Activated T-cell treated with anti-CD3 and anti-CD28 coated beads, Interleukin-2, amount 50 U/mL, for 72 hours (primary cell): Measurements from ENCODE around the gene MCM10. TPM values are rescaled to one million over a fixed set of nuclear protein-coding genes. Genes with fewer than 3 reads are reported as not detected.

ENCODE experiments used
- ATAC-seq, 2 donors: fragments of 150-1000 bp; cut with Tn5 transposase; replicated peaks in 1 of 2; 2 replicates each; pipeline ENCODE4 v1.10.0; 2021; ENCODE audit warnings: moderate library complexity in 2 of 2, mild to moderate bottlenecking in 1 of 2
- DNase-seq, 2 donors: peaks; one replicate each; pipeline ENCODE4 v3.0.0; 2021 to 2022; ENCODE audit warnings: mixed read lengths in 1 of 2
- H3K27ac Mint-ChIP-seq: one replicate; pipeline ENCODE4 v1.8.0; 2022; ENCODE audit warnings: mild to moderate bottlenecking, moderate library complexity, mixed read lengths
- H3K27me3 Mint-ChIP-seq: one replicate; pipeline ENCODE4 v1.8.0; 2022; ENCODE audit warnings: low read depth, mixed read lengths
- H3K36me3 Mint-ChIP-seq, 2 donors: one replicate each; pipeline ENCODE4 v1.8.0; 2022; ENCODE audit warnings: mixed read lengths in 2 of 2, mild to moderate bottlenecking in 1 of 2; ENCODE audit not compliant: insufficient read depth in 2 of 2
- H3K4me1 Mint-ChIP-seq: one replicate; pipeline ENCODE4 v1.8.0; 2022; ENCODE audit warnings: low read depth, mixed read lengths
- H3K4me3 Mint-ChIP-seq, 2 donors: one replicate each; pipeline ENCODE4 v1.8.0; 2022; ENCODE audit warnings: mild to moderate bottlenecking in 2 of 2, mixed read lengths in 2 of 2, moderate library complexity in 2 of 2
- H3K9me3 Mint-ChIP-seq, 2 donors: one replicate each; pipeline ENCODE4 v1.8.0; 2022; ENCODE audit warnings: mixed read lengths in 2 of 2
- total RNA-seq, 2 donors: library from RNA; stranded (reverse); gene quantifications; one replicate each; pipeline ENCODE4 v1.2.3, GENCODE V29; 2022

MCM10 gene
- total RNA-seq, 2 donors from 2014 or later: 30.6 to 53.2 TPM

DNA sequence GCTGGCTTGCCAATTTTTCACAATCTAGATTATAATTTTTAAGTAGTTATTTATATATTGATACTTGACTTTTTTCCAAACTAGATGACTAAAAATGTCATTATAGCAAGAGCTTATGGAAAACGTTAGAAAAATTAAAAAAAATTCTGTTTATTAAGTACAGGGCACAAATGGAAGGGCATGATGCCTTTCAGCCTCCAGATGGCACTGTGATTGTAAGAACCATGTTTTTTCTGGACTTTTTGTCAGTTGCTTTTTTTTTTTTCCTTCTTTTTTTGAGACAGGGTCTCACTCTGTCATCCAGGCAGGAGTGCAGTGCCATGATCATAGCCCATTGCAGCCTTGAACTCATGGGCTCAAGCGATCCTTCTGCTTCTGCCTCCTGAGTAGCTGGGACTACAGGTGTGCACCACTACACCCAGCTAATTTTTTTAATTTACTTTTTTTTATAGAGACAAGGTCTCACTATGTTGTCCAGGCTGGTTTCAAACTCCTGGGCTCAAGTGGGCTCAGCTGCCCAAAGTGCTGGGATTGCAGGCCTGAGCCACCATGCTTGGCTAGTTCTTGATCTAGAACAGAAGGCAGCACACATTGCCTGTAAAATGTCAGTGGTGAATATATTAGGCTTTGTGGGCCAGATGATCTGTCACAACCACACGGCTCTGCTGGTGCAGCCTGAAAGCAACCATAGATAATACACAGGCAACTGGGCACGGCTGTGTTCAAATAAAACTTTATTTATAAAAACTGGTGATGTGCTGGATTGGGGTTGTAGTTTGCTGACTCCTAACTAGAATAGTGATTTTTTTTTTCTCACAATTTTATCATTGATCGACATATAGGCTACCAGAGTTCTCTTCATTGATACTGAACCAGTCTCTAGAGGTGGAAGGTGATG, 45.4 kb downstream of the MCM10 start:
- Mint-ChIP-seq H3K9me3 (no peaks in the 10 kb centered on the region), H3K27me3 (no peaks in the 10 kb centered on the region), H3K27ac (no peak overlapping the region), H3K4me3 (no peak overlapping the region), H3K36me3 (peaks cover 9 to 33% of the 10 kb centered on the region in 2 donors), H3K4me1 (no peaks in the 10 kb centered on the region)
- DNase-seq: no peak
- no peak for ATAC-seq

GRCh38 chr10:13213163-13213562, 51.8 kb downstream of the MCM10 start:
- Mint-ChIP-seq H3K4me1 (no peaks in the 10 kb centered on the region), H3K27ac (no peak overlapping the region), H3K9me3 (no peaks in the 10 kb centered on the region), H3K27me3 (no peaks in the 10 kb centered on the region), H3K4me3 (no peak overlapping the region), H3K36me3 (peaks cover 0 to 22% of the 10 kb centered on the region in 2 donors)
- no peak for ATAC-seq
- DNase-seq: no peak

- H3K36me3 Mint-ChIP-seq: peaks cover 0 to 7% of the 10 kb centered on the region in 2 donors
Measured at GRCh38 chr10:13218878-13219277, 57.5 kb downstream of the MCM10 start.

DNA sequence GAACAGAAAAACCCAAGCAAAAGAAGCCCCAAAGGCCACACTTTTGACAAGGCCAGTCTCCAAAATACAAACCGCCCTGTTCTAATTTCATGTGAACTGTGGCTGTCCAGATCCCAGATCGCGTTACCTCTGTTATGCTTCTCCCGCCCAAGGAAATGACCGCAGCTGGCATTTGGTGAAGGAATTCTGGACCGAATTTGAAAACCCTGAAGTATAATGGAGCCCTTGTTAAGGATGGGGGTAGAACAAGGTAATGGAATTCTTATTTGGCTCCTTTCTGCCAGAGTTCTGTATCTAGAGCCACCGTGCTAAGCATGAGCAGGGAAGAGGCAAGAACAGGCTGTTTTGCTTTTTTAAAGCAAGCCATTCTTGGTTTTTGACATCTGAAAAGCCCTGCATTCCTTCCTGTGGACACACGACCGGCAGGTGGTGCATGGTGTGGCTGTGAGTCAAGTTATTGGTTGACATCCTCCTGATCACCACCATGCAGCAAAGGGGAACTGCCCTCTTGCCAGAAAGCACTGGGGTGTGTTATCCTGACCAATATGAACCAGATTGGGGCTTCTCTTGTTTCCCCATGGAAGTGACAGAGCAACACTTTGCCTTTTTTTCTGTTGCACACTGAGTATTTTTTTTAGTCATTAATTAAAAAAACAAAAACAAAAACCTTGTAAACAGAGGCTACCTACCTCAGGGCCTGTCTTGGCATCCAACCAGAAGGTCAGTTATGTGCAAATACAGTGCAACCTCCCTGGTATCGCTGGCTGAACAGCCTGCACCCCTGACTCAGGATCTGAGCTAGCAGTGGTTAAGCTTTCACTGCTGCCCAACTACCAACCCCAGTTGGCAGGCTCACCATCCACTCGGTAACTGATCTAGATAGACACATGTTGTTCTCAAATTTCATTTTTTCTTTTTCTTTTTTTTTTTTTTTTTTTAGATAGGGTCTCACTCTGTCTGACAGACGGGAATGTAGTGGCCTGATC, 58.6 kb downstream of the MCM10 start:
- peak; percentile 3 for DNase-seq
- Mint-ChIP-seq H3K27me3 (no peaks in the 10 kb centered on the region), H3K4me1 (no peaks in the 10 kb centered on the region), H3K36me3 (peaks cover 0 to 4% of the 10 kb centered on the region in 2 donors), H3K4me3 (no peak overlapping the region), H3K9me3 (no peaks in the 10 kb centered on the region), H3K27ac (peak overlapping the region; percentile 19)
- ATAC-seq: peak in 1 of 2 donors; percentile 29

More at GRCh38 chr10:13218878-13219277, 57.5 kb downstream of the MCM10 start:
- no peak overlapping the region for H3K4me3 Mint-ChIP-seq
- no peaks in the 10 kb centered on the region for H3K4me1 Mint-ChIP-seq
- no peaks in the 10 kb centered on the region for H3K9me3 Mint-ChIP-seq
- no peak for ATAC-seq
- H3K27ac Mint-ChIP-seq: no peak overlapping the region
- no peak for DNase-seq
- H3K27me3 Mint-ChIP-seq: no peaks in the 10 kb centered on the region

- ATAC-seq (peak in 1 of 2 donors; percentile 11), DNase-seq (no peak)
- H3K27ac Mint-ChIP-seq: no peak overlapping the region
- no peaks in the 10 kb centered on the region for H3K27me3 Mint-ChIP-seq
- H3K9me3 Mint-ChIP-seq: no peaks in the 10 kb centered on the region
- H3K4me3 Mint-ChIP-seq: no peak overlapping the region
- H3K4me1 Mint-ChIP-seq: no peaks in the 10 kb centered on the region
- no peaks in the 10 kb centered on the region for H3K36me3 Mint-ChIP-seq
Measured at GRCh38 chr10:13221572-13221971, 60.2 kb downstream of the MCM10 start.

GRCh38 chr10:13222151-13222550, 60.8 kb downstream of the MCM10 start:
- no peaks in the 10 kb centered on the region for H3K4me1 Mint-ChIP-seq
- H3K4me3 Mint-ChIP-seq: no peak overlapping the region
- ATAC-seq: no peak
- no peak overlapping the region for H3K27ac Mint-ChIP-seq
- H3K27me3 Mint-ChIP-seq: no peaks in the 10 kb centered on the region
- H3K9me3 Mint-ChIP-seq: no peaks in the 10 kb centered on the region
- no peaks in the 10 kb centered on the region for H3K36me3 Mint-ChIP-seq
- DNase-seq: no peak

DNA sequence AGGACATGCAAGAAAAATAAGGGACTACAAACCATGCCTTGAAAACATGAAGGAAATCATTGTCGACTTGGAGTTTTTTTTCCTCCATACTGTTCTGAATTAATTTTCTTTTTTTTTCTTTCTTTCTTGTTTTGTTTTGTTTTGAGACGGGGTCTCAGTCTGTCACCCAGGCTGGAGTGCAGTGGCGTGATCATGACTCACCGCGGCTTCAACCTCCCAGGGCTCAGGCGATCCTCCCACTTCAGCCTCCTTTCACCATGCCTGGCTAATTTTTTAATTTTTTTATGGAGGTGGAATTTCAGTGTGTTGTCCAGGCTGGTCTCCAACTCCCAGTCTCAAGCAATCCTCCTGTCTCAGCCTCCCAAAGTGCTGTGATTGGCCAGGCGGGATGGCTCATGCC, 61.2 kb downstream of the MCM10 start:
- Mint-ChIP-seq H3K27ac (no peak overlapping the region), H3K27me3 (no peaks in the 10 kb centered on the region), H3K36me3 (no peaks in the 10 kb centered on the region), H3K4me1 (no peaks in the 10 kb centered on the region), H3K4me3 (no peak overlapping the region), H3K9me3 (no peaks in the 10 kb centered on the region)
- ATAC-seq (no peak), DNase-seq (no peak)

DNA sequence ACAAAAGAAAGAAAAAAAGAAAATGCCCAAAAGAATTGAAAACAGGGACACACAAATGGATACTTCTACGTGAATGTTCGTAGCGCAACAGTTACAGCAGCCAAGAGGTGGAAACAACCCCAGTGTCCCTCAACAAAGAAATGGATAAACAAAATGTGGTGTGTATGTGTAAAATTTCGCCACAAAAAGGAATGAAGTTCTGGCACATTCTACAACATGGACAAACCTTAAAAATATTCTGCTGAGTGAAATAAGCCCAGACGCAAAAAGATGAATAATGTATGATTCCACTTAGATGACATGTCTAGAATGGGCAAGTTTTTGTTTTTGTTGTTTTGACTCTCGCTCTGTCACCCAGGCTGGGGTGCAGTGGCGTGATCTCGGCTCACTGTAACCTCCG, 61.9 kb downstream of the MCM10 start:
- DNase-seq (no peak), ATAC-seq (no peak)
- Mint-ChIP-seq H3K27ac (no peak overlapping the region), H3K9me3 (no peaks in the 10 kb centered on the region), H3K4me1 (no peaks in the 10 kb centered on the region), H3K27me3 (no peaks in the 10 kb centered on the region), H3K36me3 (no peaks in the 10 kb centered on the region), H3K4me3 (no peak overlapping the region)

GRCh38 chr10:13224210-13224995, 63.0 kb downstream of the MCM10 start:
- no peak for ATAC-seq
- H3K27ac Mint-ChIP-seq: peak overlapping the region; percentile 42

DNA sequence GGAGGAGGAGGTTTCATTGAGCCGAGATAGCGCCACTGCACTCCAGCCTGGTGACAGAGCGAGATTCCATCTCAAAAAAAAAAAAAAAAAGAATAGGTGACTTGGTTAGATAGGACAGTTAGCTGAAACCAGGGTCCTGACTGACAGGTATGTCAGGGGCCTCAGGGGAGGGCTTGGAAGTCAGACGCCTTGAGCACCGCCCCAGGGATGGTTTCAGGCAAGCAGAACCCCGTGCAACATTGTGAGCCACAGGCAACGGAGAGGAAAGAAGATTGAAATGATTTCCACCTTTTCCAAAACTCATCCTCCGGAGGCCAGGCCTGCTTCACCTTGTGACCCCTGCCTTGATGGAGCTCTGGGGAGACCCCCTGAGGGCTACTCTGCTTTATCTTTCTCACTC, 64.2 kb downstream of the MCM10 start:
- Mint-ChIP-seq H3K9me3 (no peaks in the 10 kb centered on the region), H3K36me3 (no peaks in the 10 kb centered on the region), H3K27me3 (no peaks in the 10 kb centered on the region), H3K27ac (no peak overlapping the region), H3K4me1 (no peaks in the 10 kb centered on the region), H3K4me3 (no peak overlapping the region)
- DNase-seq (no peak), ATAC-seq (no peak)

More at GRCh38 chr10:13224210-13224995, 63.0 kb downstream of the MCM10 start:
- H3K4me3 Mint-ChIP-seq: no peak overlapping the region
- no peaks in the 10 kb centered on the region for H3K4me1 Mint-ChIP-seq
- H3K27me3 Mint-ChIP-seq: no peaks in the 10 kb centered on the region
- no peaks in the 10 kb centered on the region for H3K9me3 Mint-ChIP-seq
- no peak for DNase-seq
- H3K36me3 Mint-ChIP-seq: no peaks in the 10 kb centered on the region

DNA sequence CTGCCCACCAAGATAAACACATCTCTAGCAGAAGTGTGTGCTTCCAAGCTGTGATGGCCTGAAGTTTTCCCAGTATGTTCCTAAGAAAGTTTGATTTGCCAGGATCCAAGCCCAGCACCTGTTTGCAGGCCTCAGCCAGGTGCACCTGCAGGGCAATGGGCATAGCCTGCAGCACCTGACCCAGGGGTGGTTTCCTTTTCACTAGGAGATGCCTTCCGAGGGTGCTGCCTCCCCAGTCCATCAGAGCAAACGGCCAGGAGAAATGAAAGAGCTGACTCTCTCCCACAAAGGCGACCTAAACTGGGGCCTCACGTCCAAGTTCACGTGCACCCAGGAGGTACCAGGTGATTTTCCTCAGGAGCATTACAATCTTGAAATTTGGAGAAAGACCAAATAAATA, 65.7 kb downstream of the MCM10 start:
- H3K27ac Mint-ChIP-seq: no peak overlapping the region

GRCh38 chr10:13231190-13231589, 69.8 kb downstream of the MCM10 start:
- no peak for DNase-seq
- H3K36me3 Mint-ChIP-seq: no peaks in the 10 kb centered on the region
- no peak for ATAC-seq
- H3K27me3 Mint-ChIP-seq: no peaks in the 10 kb centered on the region
- no peak overlapping the region for H3K27ac Mint-ChIP-seq
- no peaks in the 10 kb centered on the region for H3K4me1 Mint-ChIP-seq
- H3K9me3 Mint-ChIP-seq: no peaks in the 10 kb centered on the region
- no peak overlapping the region for H3K4me3 Mint-ChIP-seq

More for the DNA sequence above, 65.7 kb downstream of the MCM10 start:
- no peaks in the 10 kb centered on the region for H3K9me3 Mint-ChIP-seq
- ATAC-seq (no peak), DNase-seq (no peak)
- no peak overlapping the region for H3K4me3 Mint-ChIP-seq
- no peaks in the 10 kb centered on the region for H3K27me3 Mint-ChIP-seq
- H3K36me3 Mint-ChIP-seq: no peaks in the 10 kb centered on the region
- H3K4me1 Mint-ChIP-seq: no peaks in the 10 kb centered on the region
